GM06990 (cell line): ENCODE results near the gene SLC25A23.

Source experiments
- DNase-seq: peaks from one replicate; pipeline ENCODE4 v3.0.0-alpha.2; 2011; ENCODE audit not compliant: insufficient read length; ENCODE audit errors: extremely low read depth
- H3K27me3 ChIP-seq: replicated peaks from 2 replicates; pipeline ENCODE4 v1.6.0; 2011; ENCODE audit warnings: low read length; ENCODE audit not compliant: control insufficient read depth, insufficient read depth
- H3K36me3 ChIP-seq: 2 replicates; pipeline ENCODE4 v1.5.1; 2011; ENCODE audit warnings: low read length; ENCODE audit not compliant: control insufficient read depth, insufficient read depth
- H3K4me3 ChIP-seq: replicated peaks from 2 replicates; pipeline ENCODE4 v1.5.1; 2011; ENCODE audit warnings: low read depth, mild to moderate bottlenecking, control low read depth, low read length
- TF ChIP-seq, protein P1 (sequence below): IDR thresholded peaks from 2 replicates; pipeline ENCODE4 v1.5.1; 2011; ENCODE audit warnings: low read length, control low read depth, mild to moderate bottlenecking, inconsistent platforms; ENCODE audit not compliant: insufficient read depth, poor library complexity, severe bottlenecking

The SLC25A23 gene

DNA sequence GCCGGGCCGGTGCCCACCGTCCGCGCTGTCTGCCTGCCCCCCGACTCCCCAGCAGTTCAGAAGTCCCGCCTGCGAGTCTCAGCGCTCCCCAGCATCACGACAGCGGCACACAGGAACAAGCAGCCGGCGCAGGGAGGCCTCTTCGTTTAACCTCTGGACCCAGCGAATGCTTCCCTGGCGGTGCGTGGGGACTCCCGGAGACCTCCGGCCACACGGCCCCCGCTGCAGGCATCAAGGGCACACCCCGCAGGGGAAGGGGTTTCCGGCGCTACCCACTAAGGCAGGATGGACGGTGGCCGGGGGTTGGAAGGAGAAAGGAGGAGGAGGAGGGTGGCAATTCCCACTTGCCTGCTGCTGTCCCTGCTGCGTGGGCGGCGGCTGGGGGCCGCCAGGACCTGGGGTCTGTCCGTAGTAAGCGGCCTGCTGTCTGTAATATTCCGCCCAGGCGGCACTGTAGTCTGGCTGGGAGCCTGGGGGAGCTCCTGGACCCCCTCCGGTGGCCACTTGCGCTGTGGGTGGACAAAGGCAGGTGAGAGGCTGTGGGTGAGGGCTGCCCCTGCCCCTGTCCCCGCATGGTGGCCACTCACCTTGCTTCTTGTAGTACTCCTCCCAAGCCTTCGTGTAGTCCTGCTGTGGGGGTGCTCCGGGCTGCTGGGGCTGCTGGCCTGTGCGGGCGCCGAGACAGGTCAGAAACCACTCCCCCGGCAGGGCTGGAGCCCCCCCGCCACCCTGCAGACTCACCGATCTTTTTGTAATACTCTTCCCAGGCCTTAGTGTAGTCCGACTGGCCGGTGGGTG lies 44.6 kb downstream of the SLC25A23 start:
- Histone ChIP-seq H3K27me3 (no peaks in the 10 kb centered on the region), H3K36me3 (peaks cover 46% of the 10 kb centered on the region), H3K4me3 (no peak overlapping the region)
- no peak for DNase-seq
- TF ChIP-seq, protein P1, sequence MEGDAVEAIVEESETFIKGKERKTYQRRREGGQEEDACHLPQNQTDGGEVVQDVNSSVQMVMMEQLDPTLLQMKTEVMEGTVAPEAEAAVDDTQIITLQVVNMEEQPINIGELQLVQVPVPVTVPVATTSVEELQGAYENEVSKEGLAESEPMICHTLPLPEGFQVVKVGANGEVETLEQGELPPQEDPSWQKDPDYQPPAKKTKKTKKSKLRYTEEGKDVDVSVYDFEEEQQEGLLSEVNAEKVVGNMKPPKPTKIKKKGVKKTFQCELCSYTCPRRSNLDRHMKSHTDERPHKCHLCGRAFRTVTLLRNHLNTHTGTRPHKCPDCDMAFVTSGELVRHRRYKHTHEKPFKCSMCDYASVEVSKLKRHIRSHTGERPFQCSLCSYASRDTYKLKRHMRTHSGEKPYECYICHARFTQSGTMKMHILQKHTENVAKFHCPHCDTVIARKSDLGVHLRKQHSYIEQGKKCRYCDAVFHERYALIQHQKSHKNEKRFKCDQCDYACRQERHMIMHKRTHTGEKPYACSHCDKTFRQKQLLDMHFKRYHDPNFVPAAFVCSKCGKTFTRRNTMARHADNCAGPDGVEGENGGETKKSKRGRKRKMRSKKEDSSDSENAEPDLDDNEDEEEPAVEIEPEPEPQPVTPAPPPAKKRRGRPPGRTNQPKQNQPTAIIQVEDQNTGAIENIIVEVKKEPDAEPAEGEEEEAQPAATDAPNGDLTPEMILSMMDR, result no peak

DNA sequence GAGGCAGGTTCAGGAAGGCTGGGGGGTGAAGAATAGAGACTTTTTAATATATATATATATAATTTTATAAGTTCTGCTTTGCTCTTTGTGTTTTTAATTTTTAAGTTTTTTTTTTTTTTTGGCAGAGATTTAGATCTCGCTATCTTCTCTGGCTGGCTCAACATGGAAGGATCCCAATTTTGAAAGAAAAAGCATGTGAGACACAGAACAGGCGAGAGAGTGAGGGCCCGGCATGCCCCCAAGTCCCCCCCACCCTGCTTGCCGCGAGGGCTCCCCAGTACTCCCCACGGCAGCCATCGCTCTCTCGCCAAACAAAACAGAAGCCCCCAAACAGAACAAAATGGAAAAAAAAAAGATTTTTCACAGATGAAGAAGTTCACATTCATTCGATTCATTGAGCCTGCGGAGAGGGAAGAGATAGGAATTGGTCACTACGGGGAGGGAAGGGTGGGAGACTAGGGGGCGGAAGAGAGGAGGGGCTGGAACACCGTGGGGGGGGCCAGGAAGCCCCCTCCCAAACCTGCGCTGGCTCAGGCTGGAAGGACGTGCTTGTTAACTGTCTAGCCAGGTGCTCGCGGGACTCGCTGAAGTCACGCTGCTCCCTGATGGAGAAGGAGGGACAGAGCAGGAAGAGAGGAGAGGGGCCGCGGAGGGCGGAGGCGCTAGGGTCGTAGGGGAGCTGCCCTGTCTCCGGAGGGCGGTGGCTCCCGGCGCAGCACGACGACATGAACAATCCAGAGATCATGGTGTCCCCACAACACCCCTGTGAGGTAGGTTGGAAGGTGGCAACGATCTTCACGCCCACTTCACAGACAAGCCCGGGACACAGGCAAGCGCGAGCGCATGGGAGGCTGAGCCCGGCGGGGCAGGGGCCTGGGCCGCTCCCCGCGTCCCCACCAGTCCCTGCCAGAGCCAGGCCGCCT lies 45.6 kb downstream of the SLC25A23 start:
- peaks cover 39% of the 10 kb centered on the region for H3K36me3 ChIP-seq
- H3K4me3 ChIP-seq, result no peak overlapping the region
- no peaks in the 10 kb centered on the region for H3K27me3 ChIP-seq
- DNase-seq, result no peak
- TF ChIP-seq, protein P1, result no peak

DNA sequence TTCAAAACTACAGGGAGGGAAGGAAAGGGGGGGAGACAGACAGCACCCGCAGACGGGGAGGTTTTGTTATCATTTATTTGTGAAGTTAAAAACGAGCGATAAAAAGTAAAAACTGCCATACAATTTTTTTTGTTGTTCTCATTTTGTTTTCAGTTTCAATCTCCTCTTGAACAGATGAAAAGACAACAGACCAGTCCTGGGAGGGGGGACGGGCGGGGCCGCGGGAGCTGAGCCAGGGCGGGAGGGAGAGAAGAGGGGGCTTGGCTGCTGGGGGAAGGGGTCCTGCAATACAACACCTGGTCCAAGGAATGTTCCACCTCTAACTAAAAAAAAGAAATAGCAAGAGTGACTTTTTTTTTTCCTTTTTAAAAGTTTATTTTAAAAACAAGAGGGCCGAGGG lies 46.3 kb downstream of the SLC25A23 start:
- Histone ChIP-seq H3K36me3 (peaks cover 35% of the 10 kb centered on the region), H3K4me3 (no peak overlapping the region), H3K27me3 (no peaks in the 10 kb centered on the region)
- no peak for DNase-seq
- TF ChIP-seq, protein P1, result no peak

DNA sequence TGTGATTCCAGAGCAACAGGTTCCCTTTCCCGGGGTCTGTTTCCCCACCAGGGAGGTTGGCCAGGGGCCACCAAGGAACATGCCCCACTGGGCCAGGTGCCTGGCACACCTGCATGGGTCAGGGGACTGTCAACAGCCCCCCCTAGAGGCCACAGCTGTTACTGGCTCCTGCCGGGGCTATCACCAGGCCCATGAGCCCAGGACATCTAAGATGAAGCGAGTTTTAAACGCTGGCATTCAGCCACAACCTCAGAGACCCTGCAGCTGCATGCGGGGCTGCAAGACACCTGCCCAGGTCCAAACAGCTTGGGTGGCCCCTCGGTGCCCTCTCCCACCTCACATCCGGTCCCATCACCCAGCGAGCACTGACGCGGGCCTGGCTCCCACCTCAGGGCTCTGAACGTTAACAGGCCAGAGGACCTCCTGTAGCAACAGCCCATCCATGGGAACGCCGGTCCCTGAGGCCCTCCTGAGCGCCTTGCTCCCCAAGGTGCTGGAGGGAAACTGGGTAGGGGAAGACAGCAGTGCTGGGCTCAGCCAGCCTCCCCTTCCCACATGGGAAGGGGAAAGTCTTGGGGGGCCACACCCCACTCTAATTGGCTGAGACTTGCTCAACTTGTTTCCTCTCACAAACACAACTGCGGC lies 47.0 kb downstream of the SLC25A23 start:
- H3K36me3 ChIP-seq, result peaks cover 28% of the 10 kb centered on the region
- TF ChIP-seq, protein P1, result peak; percentile 61
- DNase-seq, result no peak

DNA sequence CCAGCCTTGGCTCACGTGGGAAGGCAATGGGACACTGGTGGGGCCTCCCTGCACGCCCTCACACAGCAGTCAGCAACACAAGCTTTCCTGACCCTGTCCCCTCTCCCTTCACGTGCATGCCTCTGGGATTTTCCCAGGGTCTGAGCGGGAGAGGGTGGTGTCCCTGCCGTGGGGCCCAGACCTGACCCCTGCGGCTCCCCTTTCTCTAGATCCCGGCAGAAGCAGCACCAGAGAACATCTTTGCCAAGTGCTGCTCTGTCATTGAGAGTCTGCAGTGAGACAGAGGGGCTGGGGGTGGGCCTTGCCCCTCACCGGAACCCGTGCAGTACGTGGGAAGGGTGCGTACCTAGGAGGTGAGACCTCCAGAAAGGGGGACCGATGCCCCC lies 47.5 kb downstream of the SLC25A23 start:
- H3K27me3 ChIP-seq, result no peaks in the 10 kb centered on the region
- TF ChIP-seq, protein P1, result no peak
- no peak overlapping the region for H3K4me3 ChIP-seq
- no peak for DNase-seq
- H3K36me3 ChIP-seq, result peaks cover 23% of the 10 kb centered on the region

More for the DNA sequence above, 47.0 kb downstream of the SLC25A23 start:
- Histone ChIP-seq H3K27me3 (no peaks in the 10 kb centered on the region), H3K4me3 (no peak overlapping the region)
